ENCODE measurements around the gene UPK1A.
A peak's percentile ranks its signal among the peaks of the same experiment; 100 is the strongest.

Gene UPK1A

GRCh38 chr19:35704218-35704617 is 37.9 kb downstream of the UPK1A start, which contains the start of gene ZBTB32:
Gene ZBTB32 (plus strand): TSS chr19:35704558. CDS start chr19:35714627, 10,069 bp downstream.
- H3K27me3 Mint-ChIP-seq, result no peaks in the 10 kb centered on the region
- DNase-seq (ENCODE audit: low spot score in 2 of 2), result no peak
- H3K4me3 Mint-ChIP-seq, result no peak within 1 kb of the TSS
- no peak within 1 kb of the TSS for H3K27ac Mint-ChIP-seq (ENCODE audit: low read depth)
- no peak for ATAC-seq (replicated peaks; ENCODE audit: extremely low read depth, poor library complexity, severe bottlenecking)
- peaks cover 8% of the 10 kb centered on the region for H3K4me1 Mint-ChIP-seq
- no peaks in the 10 kb centered on the region for H3K9me3 Mint-ChIP-seq
- H3K36me3 Mint-ChIP-seq (ENCODE audit: insufficient read depth), result peaks cover 6% of the 10 kb centered on the region

GRCh38 chr19:35708391-35708790 is 42.1 kb downstream of the UPK1A start:
- DNase-seq (ENCODE audit: low spot score in 2 of 2) (no peak), ATAC-seq (replicated peaks; ENCODE audit: extremely low read depth, poor library complexity, severe bottlenecking) (no peak)
- H3K4me1 Mint-ChIP-seq, result peaks cover 24% of the 10 kb centered on the region
- no peak overlapping the region for H3K27ac Mint-ChIP-seq (ENCODE audit: low read depth)
- no peaks in the 10 kb centered on the region for H3K27me3 Mint-ChIP-seq
- peaks cover 3% of the 10 kb centered on the region for H3K36me3 Mint-ChIP-seq (ENCODE audit: insufficient read depth)
- H3K4me3 Mint-ChIP-seq, result no peak overlapping the region
- no peaks in the 10 kb centered on the region for H3K9me3 Mint-ChIP-seq

- no peaks in the 10 kb centered on the region for H3K27me3 Mint-ChIP-seq
- peak overlapping the region; percentile 36 for H3K4me3 Mint-ChIP-seq
- peaks cover 47% of the 10 kb centered on the region for H3K4me1 Mint-ChIP-seq
- H3K36me3 Mint-ChIP-seq (ENCODE audit: insufficient read depth), result peaks cover 7% of the 10 kb centered on the region
- H3K27ac Mint-ChIP-seq (ENCODE audit: low read depth), result peak overlapping the region; percentile 47
- no peak for ATAC-seq (replicated peaks; ENCODE audit: extremely low read depth, poor library complexity, severe bottlenecking)
- DNase-seq (ENCODE audit: low spot score in 2 of 2), result no peak
- no peaks in the 10 kb centered on the region for H3K9me3 Mint-ChIP-seq
Observed at GRCh38 chr19:35710784-35711723, 44.7 kb downstream of the UPK1A start.

GRCh38 chr19:35712567-35713505 is 46.5 kb downstream of the UPK1A start:
- ATAC-seq (replicated peaks; ENCODE audit: extremely low read depth, poor library complexity, severe bottlenecking), result peak; percentile 38
- peaks cover 18% of the 10 kb centered on the region for H3K36me3 Mint-ChIP-seq (ENCODE audit: insufficient read depth)
- DNase-seq (ENCODE audit: low spot score in 2 of 2), result peak in 1 of 2 donors; percentile 53
- peaks cover 60% of the 10 kb centered on the region for H3K4me1 Mint-ChIP-seq
- H3K27ac Mint-ChIP-seq (ENCODE audit: low read depth), result peak overlapping the region; percentile 87
- H3K4me3 Mint-ChIP-seq, result peak overlapping the region; percentile 97
- H3K9me3 Mint-ChIP-seq, result no peaks in the 10 kb centered on the region
- H3K27me3 Mint-ChIP-seq, result no peaks in the 10 kb centered on the region

GRCh38 chr19:35713506-35713850 is 47.2 kb downstream of the UPK1A start:
- peaks cover 18% of the 10 kb centered on the region for H3K36me3 Mint-ChIP-seq (ENCODE audit: insufficient read depth)
- no peak for DNase-seq (ENCODE audit: low spot score in 2 of 2)
- no peaks in the 10 kb centered on the region for H3K9me3 Mint-ChIP-seq
- peaks cover 60% of the 10 kb centered on the region for H3K4me1 Mint-ChIP-seq
- no peak for ATAC-seq (replicated peaks; ENCODE audit: extremely low read depth, poor library complexity, severe bottlenecking)
- H3K27ac Mint-ChIP-seq (ENCODE audit: low read depth), result peak overlapping the region; percentile 87
- no peaks in the 10 kb centered on the region for H3K27me3 Mint-ChIP-seq
- H3K4me3 Mint-ChIP-seq, result peak overlapping the region; percentile 97

GRCh38 chr19:35713904-35714495 is 47.7 kb downstream of the UPK1A start:
- Mint-ChIP-seq H3K27ac (ENCODE audit: low read depth) (peak overlapping the region; percentile 87), H3K36me3 (ENCODE audit: insufficient read depth) (peaks cover 18% of the 10 kb centered on the region), H3K9me3 (no peaks in the 10 kb centered on the region), H3K4me3 (peak overlapping the region; percentile 97), H3K27me3 (no peaks in the 10 kb centered on the region), H3K4me1 (peaks cover 66% of the 10 kb centered on the region)
- no peak for DNase-seq (ENCODE audit: low spot score in 2 of 2)
- no peak for ATAC-seq (replicated peaks; ENCODE audit: extremely low read depth, poor library complexity, severe bottlenecking)

- Mint-ChIP-seq H3K27me3 (no peaks in the 10 kb centered on the region), H3K9me3 (no peaks in the 10 kb centered on the region), H3K4me1 (peaks cover 73% of the 10 kb centered on the region), H3K27ac (ENCODE audit: low read depth) (peak overlapping the region; percentile 87), H3K36me3 (ENCODE audit: insufficient read depth) (peaks cover 20% of the 10 kb centered on the region), H3K4me3 (peak overlapping the region; percentile 97)
- DNase-seq (ENCODE audit: low spot score in 2 of 2) (no peak), ATAC-seq (replicated peaks; ENCODE audit: extremely low read depth, poor library complexity, severe bottlenecking) (no peak)
Observed at GRCh38 chr19:35714601-35715354, 48.5 kb downstream of the UPK1A start.

GRCh38 chr19:35715355-35715809 is 49.1 kb downstream of the UPK1A start:
- Mint-ChIP-seq H3K27me3 (no peaks in the 10 kb centered on the region), H3K36me3 (ENCODE audit: insufficient read depth) (peaks cover 22% of the 10 kb centered on the region), H3K27ac (ENCODE audit: low read depth) (peak overlapping the region; percentile 98), H3K4me3 (peak overlapping the region; percentile 97), H3K9me3 (no peaks in the 10 kb centered on the region), H3K4me1 (peaks cover 77% of the 10 kb centered on the region)
- DNase-seq (ENCODE audit: low spot score in 2 of 2) (no peak), ATAC-seq (replicated peaks; ENCODE audit: extremely low read depth, poor library complexity, severe bottlenecking) (no peak)

GRCh38 chr19:35715981-35716800 is 49.9 kb downstream of the UPK1A start:
- Mint-ChIP-seq H3K4me1 (peaks cover 73% of the 10 kb centered on the region), H3K27ac (ENCODE audit: low read depth) (peak overlapping the region; percentile 98), H3K36me3 (ENCODE audit: insufficient read depth) (peaks cover 22% of the 10 kb centered on the region), H3K9me3 (no peaks in the 10 kb centered on the region), H3K27me3 (no peaks in the 10 kb centered on the region), H3K4me3 (peak overlapping the region; percentile 97)
- ATAC-seq (replicated peaks; ENCODE audit: extremely low read depth, poor library complexity, severe bottlenecking) (no peak), DNase-seq (ENCODE audit: low spot score in 2 of 2) (no peak)

GRCh38 chr19:35716801-35717664 is 50.7 kb downstream of the UPK1A start:
- H3K27ac Mint-ChIP-seq (ENCODE audit: low read depth), result peak overlapping the region; percentile 98
- ATAC-seq (replicated peaks; ENCODE audit: extremely low read depth, poor library complexity, severe bottlenecking), result peak; percentile 79
- H3K27me3 Mint-ChIP-seq, result no peaks in the 10 kb centered on the region
- peak; percentile 88 to 97 for DNase-seq (ENCODE audit: low spot score in 2 of 2)
- H3K4me3 Mint-ChIP-seq, result peak overlapping the region; percentile 97
- peaks cover 68% of the 10 kb centered on the region for H3K4me1 Mint-ChIP-seq
- no peaks in the 10 kb centered on the region for H3K9me3 Mint-ChIP-seq
- peaks cover 26% of the 10 kb centered on the region for H3K36me3 Mint-ChIP-seq (ENCODE audit: insufficient read depth)

Measured in central memory CD8-positive, alpha-beta T cell (primary cell).